ENCODE data around the gene ARNT2.

ARNT2 gene

GRCh38 chr15:80455051-80455648, 51.0 kb downstream of the ARNT2 start:
- H3K27me3 ChIP-seq (ENCODE audit: control insufficient read depth in 3 of 3, insufficient read depth in 3 of 3, low read depth in 1 of 3, low read length in 3 of 3) = no peaks in the 10 kb centered on the region
- H2AFZ ChIP-seq (ENCODE audit: low read length) = no peak overlapping the region
- no peak overlapping the region for H2BK15ac ChIP-seq (ENCODE audit: low read length)
- no peak overlapping the region for H3K14ac ChIP-seq (ENCODE audit: low read length)
- no peak overlapping the region for H3K4me2 ChIP-seq (ENCODE audit: insufficient read depth, low read length, poor library complexity, severe bottlenecking)
- peaks cover 8 to 11% of the 10 kb centered on the region in 2 donors for H3K4me1 ChIP-seq (ENCODE audit: control insufficient read depth in 2 of 2, insufficient read depth in 1 of 2, low read depth in 1 of 2, low read length in 2 of 2)
- H2BK5ac ChIP-seq (ENCODE audit: low read length) = no peak overlapping the region
- H3K4me3 ChIP-seq (ENCODE audit: low read length in 2 of 2) = no peak overlapping the region
- H3K9ac ChIP-seq (ENCODE audit: low read depth, low read length, poor library complexity) = no peak overlapping the region
- H2BK12ac ChIP-seq (ENCODE audit: low read length) = no peak overlapping the region
- H3K27ac ChIP-seq (replicated peaks; ENCODE audit: low read length) = no peak overlapping the region
- WGBS, 2 donors (ENCODE audit: extremely low coverage in 2 of 2, insufficient read length in 2 of 2, insufficient replicate concordance in 1 of 2) = no CpG with 5 or more reads among the region's 6 CpGs
- no peak overlapping the region for H4K91ac ChIP-seq (ENCODE audit: low read depth, low read length, poor library complexity)
- H3K36me3 ChIP-seq (replicated peaks in 1 of 2; ENCODE audit: control insufficient read depth in 2 of 2, insufficient read depth in 2 of 2, low read length in 2 of 2) = peaks cover 6 to 81% of the 10 kb centered on the region in 2 donors
- no peak overlapping the region for H3K18ac ChIP-seq (ENCODE audit: low read length)
- no peak overlapping the region for H2BK120ac ChIP-seq (ENCODE audit: low read depth, low read length)
- H3K4ac ChIP-seq (ENCODE audit: low read length) = no peak overlapping the region
- H2AK5ac ChIP-seq (ENCODE audit: low read depth, low read length) = no peak overlapping the region
- peaks cover 2% of the 10 kb centered on the region for H3K79me1 ChIP-seq (ENCODE audit: low read depth, low read length)
- H4K8ac ChIP-seq (ENCODE audit: low read depth, low read length) = no peak overlapping the region
- H3K23ac ChIP-seq (ENCODE audit: low read depth, low read length, poor library complexity) = no peak overlapping the region
- H3K9me3 ChIP-seq (replicated peaks in 1 of 2; ENCODE audit: control insufficient read depth in 2 of 2, insufficient read depth in 1 of 2, low read depth in 1 of 2, low read length in 2 of 2) = no peaks in the 10 kb centered on the region
- no peak for DNase-seq (ENCODE audit: low spot score)

- H2BK5ac ChIP-seq (ENCODE audit: low read length) = no peak overlapping the region
- H3K27me3 ChIP-seq (ENCODE audit: control insufficient read depth in 3 of 3, insufficient read depth in 3 of 3, low read depth in 1 of 3, low read length in 3 of 3) = no peaks in the 10 kb centered on the region
- peaks cover 2 to 8% of the 10 kb centered on the region in 2 donors for H3K4me1 ChIP-seq (ENCODE audit: control insufficient read depth in 2 of 2, insufficient read depth in 1 of 2, low read depth in 1 of 2, low read length in 2 of 2)
- WGBS, 2 donors (ENCODE audit: extremely low coverage in 2 of 2, insufficient read length in 2 of 2, insufficient replicate concordance in 1 of 2) = no CpG with 5 or more reads among the region's 17 CpGs
- H2AK5ac ChIP-seq (ENCODE audit: low read depth, low read length) = no peak overlapping the region
- no peak overlapping the region for H3K14ac ChIP-seq (ENCODE audit: low read length)
- no peak overlapping the region for H3K18ac ChIP-seq (ENCODE audit: low read length)
- no peaks in the 10 kb centered on the region for H3K9me3 ChIP-seq (replicated peaks in 1 of 2; ENCODE audit: control insufficient read depth in 2 of 2, insufficient read depth in 1 of 2, low read depth in 1 of 2, low read length in 2 of 2)
- no peak overlapping the region for H3K23ac ChIP-seq (ENCODE audit: low read depth, low read length, poor library complexity)
- peaks cover 6 to 87% of the 10 kb centered on the region in 2 donors for H3K36me3 ChIP-seq (replicated peaks in 1 of 2; ENCODE audit: control insufficient read depth in 2 of 2, insufficient read depth in 2 of 2, low read length in 2 of 2)
- no peak overlapping the region for H2BK120ac ChIP-seq (ENCODE audit: low read depth, low read length)
- H2BK12ac ChIP-seq (ENCODE audit: low read length) = no peak overlapping the region
- no peak overlapping the region for H3K27ac ChIP-seq (replicated peaks; ENCODE audit: low read length)
- no peak overlapping the region for H3K4ac ChIP-seq (ENCODE audit: low read length)
- DNase-seq (ENCODE audit: low spot score) = peak; percentile 54
- no peak overlapping the region for H3K9ac ChIP-seq (ENCODE audit: low read depth, low read length, poor library complexity)
- H4K8ac ChIP-seq (ENCODE audit: low read depth, low read length) = no peak overlapping the region
- H3K4me3 ChIP-seq (ENCODE audit: low read length in 2 of 2) = no peak overlapping the region
- no peak overlapping the region for H2AFZ ChIP-seq (ENCODE audit: low read length)
- H4K91ac ChIP-seq (ENCODE audit: low read depth, low read length, poor library complexity) = no peak overlapping the region
- peaks cover 2% of the 10 kb centered on the region for H3K79me1 ChIP-seq (ENCODE audit: low read depth, low read length)
- H2BK15ac ChIP-seq (ENCODE audit: low read length) = no peak overlapping the region
- no peak overlapping the region for H3K4me2 ChIP-seq (ENCODE audit: insufficient read depth, low read length, poor library complexity, severe bottlenecking)
Observed at GRCh38 chr15:80455668-80456442, 51.7 kb downstream of the ARNT2 start.

- H3K36me3 ChIP-seq (replicated peaks in 1 of 2; ENCODE audit: control insufficient read depth in 2 of 2, insufficient read depth in 2 of 2, low read length in 2 of 2) = peaks cover 6 to 82% of the 10 kb centered on the region in 2 donors
- H4K91ac ChIP-seq (ENCODE audit: low read depth, low read length, poor library complexity) = no peak overlapping the region
- no CpG with 5 or more reads among the region's 4 CpGs for WGBS, 2 donors (ENCODE audit: extremely low coverage in 2 of 2, insufficient read length in 2 of 2, insufficient replicate concordance in 1 of 2)
- H2BK15ac ChIP-seq (ENCODE audit: low read length) = no peak overlapping the region
- H3K27me3 ChIP-seq (ENCODE audit: control insufficient read depth in 3 of 3, insufficient read depth in 3 of 3, low read depth in 1 of 3, low read length in 3 of 3) = no peaks in the 10 kb centered on the region
- H2AK5ac ChIP-seq (ENCODE audit: low read depth, low read length) = no peak overlapping the region
- no peak overlapping the region for H2BK5ac ChIP-seq (ENCODE audit: low read length)
- H3K4ac ChIP-seq (ENCODE audit: low read length) = no peak overlapping the region
- H2BK120ac ChIP-seq (ENCODE audit: low read depth, low read length) = no peak overlapping the region
- no peak for DNase-seq (ENCODE audit: low spot score)
- H3K9me3 ChIP-seq (replicated peaks in 1 of 2; ENCODE audit: control insufficient read depth in 2 of 2, insufficient read depth in 1 of 2, low read depth in 1 of 2, low read length in 2 of 2) = no peaks in the 10 kb centered on the region
- no peak overlapping the region for H3K9ac ChIP-seq (ENCODE audit: low read depth, low read length, poor library complexity)
- no peak overlapping the region for H2AFZ ChIP-seq (ENCODE audit: low read length)
- no peak overlapping the region for H3K27ac ChIP-seq (replicated peaks; ENCODE audit: low read length)
- no peak overlapping the region for H3K23ac ChIP-seq (ENCODE audit: low read depth, low read length, poor library complexity)
- H3K79me1 ChIP-seq (ENCODE audit: low read depth, low read length) = peaks cover 2% of the 10 kb centered on the region
- no peak overlapping the region for H3K14ac ChIP-seq (ENCODE audit: low read length)
- H3K4me1 ChIP-seq (ENCODE audit: control insufficient read depth in 2 of 2, insufficient read depth in 1 of 2, low read depth in 1 of 2, low read length in 2 of 2) = no peaks in the 10 kb centered on the region
- H3K18ac ChIP-seq (ENCODE audit: low read length) = no peak overlapping the region
- no peak overlapping the region for H3K4me3 ChIP-seq (ENCODE audit: low read length in 2 of 2)
- H4K8ac ChIP-seq (ENCODE audit: low read depth, low read length) = no peak overlapping the region
- no peak overlapping the region for H3K4me2 ChIP-seq (ENCODE audit: insufficient read depth, low read length, poor library complexity, severe bottlenecking)
- no peak overlapping the region for H2BK12ac ChIP-seq (ENCODE audit: low read length)
Observed at GRCh38 chr15:80456517-80457492, 52.6 kb downstream of the ARNT2 start.

Measured in neuronal stem cell (in vitro differentiated cells).